Esophagus muscularis mucosa (tissue), 4 donors: ENCODE results near the gene AGAP1. TPM values are rescaled to one million over a fixed set of nuclear protein-coding genes. Genes with fewer than 3 reads are reported as not detected.
"Not testable (repeated sequence)": the region's sequence is repeated elsewhere in the genome, so short reads cannot be mapped to it uniquely, and the experiment has no call there.

Experiments used
- DNase-seq: peaks from one replicate; pipeline ENCODE4 v3.0.0-alpha.2; 2017; ENCODE audit errors: extremely low spot score
- H3K27ac ChIP-seq, 4 donors: fragments of 200-600 bp; sonication (generic); replicated peaks in 1 of 4; 1 replicate in 3 of 4; 2 replicates in 1 of 4; pipeline ENCODE4 v1.5.1; 2016 to 2019; ENCODE audit warnings: mild to moderate bottlenecking in 1 of 4
- H3K27me3 ChIP-seq, 4 donors: fragments of 200-600 bp; sonication (generic); one replicate each; pipeline versions ENCODE4 v1.5.1 to v1.6.0; 2016 to 2019
- H3K36me3 ChIP-seq, 4 donors: fragments of 200-600 bp; sonication (generic); one replicate each; pipeline ENCODE4 v1.5.1; 2016 to 2019
- H3K4me1 ChIP-seq, 4 donors: fragments of 200-600 bp; sonication (generic); one replicate each; pipeline ENCODE4 v1.5.1; 2016 to 2019
- H3K4me3 ChIP-seq, 4 donors: fragments of 200-600 bp; sonication (generic); 1 replicate in 2 of 4; 2 replicates in 2 of 4; pipeline ENCODE4 v1.5.1; 2016 to 2019; ENCODE audit warnings: mild to moderate bottlenecking in 4 of 4, moderate library complexity in 1 of 4
- H3K9me3 ChIP-seq, 4 donors: fragments of 200-600 bp; sonication (generic); 1 replicate in 3 of 4; 2 replicates in 1 of 4; pipeline ENCODE4 v1.5.1; 2016 to 2019
- CTCF ChIP-seq, 3 experiments: fragments of 200-600 bp in 2 of 3; fragments of 450-650 bp in 1 of 3; sonication (generic) in 2 of 3; IDR thresholded peaks; one replicate each; pipeline ENCODE4 v1.5.1; 2017 to 2019; ENCODE audit warnings: antibody characterized with exemption in 3 of 3, mild to moderate bottlenecking in 2 of 3, moderate library complexity in 1 of 3
- EP300 ChIP-seq: sonication (generic); formaldehyde crosslinking; IDR thresholded peaks from one replicate; pipeline ENCODE4 v1.6.1; 2017; ENCODE audit warnings: antibody characterized with exemption
- POLR2A ChIP-seq: fragments of 450-650 bp; IDR thresholded peaks from one replicate; pipeline ENCODE4 v1.6.1; 2017; ENCODE audit warnings: antibody characterized with exemption, moderate library complexity, mild to moderate bottlenecking, low read depth
- POLR2AphosphoS5 ChIP-seq, 2 donors: sonication (generic); formaldehyde crosslinking; IDR thresholded peaks; one replicate each; pipeline ENCODE4 v1.6.1; 2017; ENCODE audit warnings: antibody characterized with exemption in 2 of 2
- WGBS: methylation state at CpG from one replicate; pipeline ENCODE4 v1.1.5; 2018; 5-methylcytosine and 5-hydroxymethylcytosine counted together
- intact Hi-C: fragments of 100-400 bp; cut with DNase I; formaldehyde crosslinking; loops from one replicate; pipeline ENCODE4 v1.15.1; 2023
- total RNA-seq, 4 donors: library from RNA; depleted of rRNA; stranded (reverse); fragments of >200 nt; gene quantifications; one replicate each; pipeline versions ENCODE4 v1.1.0 to v1.2.1, GENCODE V29; 2016

AGAP1 gene
- total RNA-seq, 4 donors from 2014 or later, result 37.9 to 62.4 (median 47.2) TPM

- intact Hi-C loops, result no loop called here
- peaks cover 0 to 3% (median 0%) of the 10 kb centered on the region in 4 donors for H3K36me3 ChIP-seq
- no peak overlapping the region for H3K27ac ChIP-seq
- peaks cover 0 to 4% (median 0%) of the 10 kb centered on the region in 4 donors for H3K4me1 ChIP-seq
- no peaks in the 10 kb centered on the region for H3K9me3 ChIP-seq
- no peak overlapping the region for H3K4me3 ChIP-seq
- no peak for TF ChIP-seq POLR2AphosphoS5 (IDR thresholded peaks at IDR 0.05)
- TF ChIP-seq CTCF (IDR thresholded peaks at IDR 0.05), result no peak
- no peak for TF ChIP-seq EP300
- no peak for TF ChIP-seq POLR2A
- 83% methylated on average over 8 of the region's 8 CpGs for WGBS
- H3K27me3 ChIP-seq, result no peaks in the 10 kb centered on the region
- no peak for DNase-seq
Measured at GRCh38 chr2:236086971-236087465, 593.2 kb downstream of the AGAP1 start.

GRCh38 chr2:236088368-236089057 lies 594.7 kb downstream of the AGAP1 start:
- Histone ChIP-seq H3K36me3 (peaks cover 0 to 3% (median 0%) of the 10 kb centered on the region in 4 donors), H3K4me3 (no peak overlapping the region), H3K9me3 (no peaks in the 10 kb centered on the region), H3K4me1 (peaks cover 0 to 4% (median 0%) of the 10 kb centered on the region in 4 donors), H3K27ac (no peak overlapping the region), H3K27me3 (no peaks in the 10 kb centered on the region)
- TF ChIP-seq EP300 (no peak), POLR2AphosphoS5 (IDR thresholded peaks at IDR 0.05) (no peak), CTCF (IDR thresholded peaks at IDR 0.05) (no peak), POLR2A (no peak)
- intact Hi-C loops, result no loop called here
- DNase-seq, result no peak
- 92% methylated on average over 8 of the region's 8 CpGs for WGBS

GRCh38 chr2:236089271-236090026 lies 595.6 kb downstream of the AGAP1 start:
- H3K4me3 ChIP-seq, result no peak overlapping the region
- DNase-seq, result no peak
- no peaks in the 10 kb centered on the region for H3K36me3 ChIP-seq
- no peak for TF ChIP-seq EP300
- 91% methylated on average over 12 of the region's 12 CpGs for WGBS
- H3K27me3 ChIP-seq, result no peaks in the 10 kb centered on the region
- peaks cover 0 to 4% (median 0%) of the 10 kb centered on the region in 4 donors for H3K4me1 ChIP-seq
- intact Hi-C loops, result no loop called here
- H3K27ac ChIP-seq, result no peak overlapping the region
- H3K9me3 ChIP-seq, result no peaks in the 10 kb centered on the region

- no peaks in the 10 kb centered on the region for H3K27me3 ChIP-seq
- H3K4me1 ChIP-seq, result peaks cover 0 to 4% (median 0%) of the 10 kb centered on the region in 4 donors
- WGBS, result 87% methylated on average over 9 of the region's 9 CpGs
- H3K27ac ChIP-seq, result no peak overlapping the region
- no peaks in the 10 kb centered on the region for H3K36me3 ChIP-seq
- no peaks in the 10 kb centered on the region for H3K9me3 ChIP-seq
- no peak overlapping the region for H3K4me3 ChIP-seq
- intact Hi-C loops, result no loop called here
- DNase-seq, result no peak
- no peak for TF ChIP-seq CTCF (IDR thresholded peaks at IDR 0.05)
- TF ChIP-seq POLR2AphosphoS5 (IDR thresholded peaks at IDR 0.05), result no peak
- no peak for TF ChIP-seq POLR2A
- no peak for TF ChIP-seq EP300
Measured at GRCh38 chr2:236090027-236090382, 596.2 kb downstream of the AGAP1 start.

- H3K4me3 ChIP-seq, H3K27ac ChIP-seq, H3K36me3 ChIP-seq, H3K27me3 ChIP-seq, H3K9me3 ChIP-seq, H3K4me1 ChIP-seq, DNase-seq, intact Hi-C loops: not testable (repeated sequence)
- WGBS, result 89% methylated on average over 16 of the region's 16 CpGs
Measured at GRCh38 chr2:236090826-236091225, 597.0 kb downstream of the AGAP1 start.
